Panc1 (cell line): Measurements from ENCODE around the gene EPHB2. TPM values are rescaled to one million over a fixed set of nuclear protein-coding genes. Genes with fewer than 3 reads are reported as not detected.

Experiments
- ATAC-seq: fragments of 200-7000 bp; cut with Tn5 transposase; 2 replicates; pipeline ENCODE4 v1.9.1; 2020; ENCODE audit warnings: mild to moderate bottlenecking, moderate library complexity
- BruUV-seq: library from RNA; stranded (reverse); fragments of 400-500 nt; replicated peaks from 2 replicates; lab custom pipeline; 2021; lab: Mats Ljungman, UMichigan
- CTCF ChIA-PET: fragments of 300-600 bp; sonication (Branson Sonifier 250); formaldehyde crosslinking; loops from one replicate; lab custom pipeline; 2022; ENCODE audit warnings: antibody characterized with exemption; lab: Charles Lee
- POLR2A ChIA-PET: fragments of 300-600 bp; sonication (Branson Sonifier 250); formaldehyde crosslinking; loops from one replicate; lab custom pipeline; 2022; ENCODE audit warnings: antibody characterized with exemption; lab: Charles Lee
- DNase-seq: peaks from one replicate; pipeline ENCODE4 v3.0.0-alpha.2; 2010; ENCODE audit warnings: low read depth, low spot score
- H3K27ac ChIP-seq: 2 replicates; pipeline ENCODE4 v1.5.1; 2011; ENCODE audit warnings: mild to moderate bottlenecking, low read length, inconsistent platforms
- H3K27me3 ChIP-seq: fragments of 200-500 bp; sonication (Bioruptor generic); 2 replicates; pipeline ENCODE4 v1.6.0; 2014; ENCODE audit warnings: low read length, inconsistent platforms; ENCODE audit not compliant: control insufficient read depth, insufficient read depth
- H3K36me3 ChIP-seq: fragments of 200-500 bp; sonication (Bioruptor generic); 2 replicates; pipeline ENCODE4 v1.5.1; 2014; ENCODE audit warnings: inconsistent platforms, mild to moderate bottlenecking, low read length, moderate library complexity; ENCODE audit not compliant: control insufficient read depth, insufficient read depth
- H3K4me1 ChIP-seq: 2 replicates; pipeline ENCODE4 v1.5.1; 2011; ENCODE audit warnings: inconsistent platforms, mild to moderate bottlenecking, low read length, moderate library complexity; ENCODE audit not compliant: control insufficient read depth, insufficient read depth
- H3K4me3 ChIP-seq, 2 experiments: 2 replicates each; pipeline ENCODE4 v1.5.1; 2011 to 2012; ENCODE audit warnings: low read depth in 2 of 2, low read length in 2 of 2, mild to moderate bottlenecking in 2 of 2, inconsistent platforms in 1 of 2, moderate library complexity in 1 of 2
- H3K9me3 ChIP-seq: fragments of 200-500 bp; sonication (Bioruptor generic); 2 replicates; pipeline ENCODE4 v1.5.1; 2014; ENCODE audit warnings: low read depth, mild to moderate bottlenecking, inconsistent platforms, low read length, moderate library complexity; ENCODE audit not compliant: control insufficient read depth, insufficient read depth
- POLR2AphosphoS5 ChIP-seq: IDR thresholded peaks from 2 replicates; pipeline ENCODE4 v1.6.1; 2012; ENCODE audit warnings: mild to moderate bottlenecking, low read depth, low read length, moderate library complexity
- SIN3A ChIP-seq: IDR thresholded peaks from 2 replicates; pipeline ENCODE4 v1.6.1; 2012; ENCODE audit warnings: low read depth, mild to moderate bottlenecking, low read length, moderate library complexity, borderline replicate concordance; ENCODE audit not compliant: insufficient read depth
- TCF7L2 ChIP-seq: IDR thresholded peaks from 2 replicates; pipeline ENCODE4 v1.6.1; 2011; ENCODE audit warnings: mild to moderate bottlenecking, low read depth, low read length, inconsistent platforms
- in situ Hi-C: cut with HindIII; loops from 2 replicates; pipeline ENCODE4 v1.10.0; 2016; ENCODE audit warnings: low sequenced_read_pairs, low pct_unique_long_range_greater_than_20kb
- intact Hi-C: fragments of 100-400 bp; cut with micrococcal nuclease; formaldehyde crosslinking; loops from one replicate; pipeline ENCODE4 v1.10.0; 2022; ENCODE audit not compliant: unreplicated experiment
- total RNA-seq: library from RNA; stranded (reverse); gene quantifications from one replicate; pipeline ENCODE4 v1.2.1, GENCODE V29; 2021; ENCODE audit not compliant: unreplicated experiment
- TF ChIP-seq, protein P1 (sequence below), 2 experiments: IDR thresholded peaks; 2 replicates each; pipeline ENCODE4 v1.6.1; 2011 to 2012; ENCODE audit warnings: low read depth in 2 of 2, control low read depth in 1 of 2, low read length in 1 of 2, mild to moderate bottlenecking in 1 of 2, moderate library complexity in 1 of 2; ENCODE audit not compliant: insufficient read depth in 1 of 2
- TF ChIP-seq, protein P2 (sequence below): fragments of 450-650 bp; IDR thresholded peaks from 2 replicates; pipeline ENCODE4 v1.5.1; 2017; ENCODE audit warnings: mild to moderate bottlenecking

Gene EPHB2
- total RNA-seq, 1 experiment from 2014 or later: 29.0 TPM

DNA sequence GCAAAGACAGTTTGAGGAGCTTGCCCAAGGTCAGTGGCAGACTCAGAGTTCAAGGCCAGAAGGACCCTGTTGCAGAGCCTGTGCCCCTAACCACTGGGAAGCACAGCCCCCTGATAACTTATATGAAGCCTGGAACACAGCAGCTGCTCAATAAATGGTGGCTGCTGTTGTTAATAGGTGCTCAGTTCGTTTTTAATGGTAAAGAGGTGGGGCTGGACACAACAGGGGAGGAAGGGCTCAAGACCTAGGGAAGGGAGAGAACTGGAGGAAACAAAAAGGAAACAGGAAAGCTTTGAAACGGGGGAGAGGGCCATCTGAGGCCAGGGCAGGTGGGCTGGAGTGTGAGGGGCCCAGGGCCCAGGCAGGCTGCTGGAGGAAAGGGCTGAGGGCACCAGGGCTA lies 136.6 kb downstream of the EPHB2 start:
- in situ Hi-C loops: no loop called here
- CTCF ChIA-PET: no interaction called here
- no peaks in the 10 kb centered on the region for H3K36me3 ChIP-seq
- ATAC-seq: no peak
- DNase-seq: no peak
- no peaks in the 10 kb centered on the region for H3K27me3 ChIP-seq
- no peaks in the 10 kb centered on the region for H3K4me1 ChIP-seq
- no TSS peak for BruUV-seq
- no peak overlapping the region for H3K4me3 ChIP-seq
- H3K9me3 ChIP-seq: no peaks in the 10 kb centered on the region
- no peak for TF ChIP-seq SIN3A
- TF ChIP-seq POLR2AphosphoS5: no peak
- TF ChIP-seq TCF7L2: no peak
- TF ChIP-seq, protein P1, sequence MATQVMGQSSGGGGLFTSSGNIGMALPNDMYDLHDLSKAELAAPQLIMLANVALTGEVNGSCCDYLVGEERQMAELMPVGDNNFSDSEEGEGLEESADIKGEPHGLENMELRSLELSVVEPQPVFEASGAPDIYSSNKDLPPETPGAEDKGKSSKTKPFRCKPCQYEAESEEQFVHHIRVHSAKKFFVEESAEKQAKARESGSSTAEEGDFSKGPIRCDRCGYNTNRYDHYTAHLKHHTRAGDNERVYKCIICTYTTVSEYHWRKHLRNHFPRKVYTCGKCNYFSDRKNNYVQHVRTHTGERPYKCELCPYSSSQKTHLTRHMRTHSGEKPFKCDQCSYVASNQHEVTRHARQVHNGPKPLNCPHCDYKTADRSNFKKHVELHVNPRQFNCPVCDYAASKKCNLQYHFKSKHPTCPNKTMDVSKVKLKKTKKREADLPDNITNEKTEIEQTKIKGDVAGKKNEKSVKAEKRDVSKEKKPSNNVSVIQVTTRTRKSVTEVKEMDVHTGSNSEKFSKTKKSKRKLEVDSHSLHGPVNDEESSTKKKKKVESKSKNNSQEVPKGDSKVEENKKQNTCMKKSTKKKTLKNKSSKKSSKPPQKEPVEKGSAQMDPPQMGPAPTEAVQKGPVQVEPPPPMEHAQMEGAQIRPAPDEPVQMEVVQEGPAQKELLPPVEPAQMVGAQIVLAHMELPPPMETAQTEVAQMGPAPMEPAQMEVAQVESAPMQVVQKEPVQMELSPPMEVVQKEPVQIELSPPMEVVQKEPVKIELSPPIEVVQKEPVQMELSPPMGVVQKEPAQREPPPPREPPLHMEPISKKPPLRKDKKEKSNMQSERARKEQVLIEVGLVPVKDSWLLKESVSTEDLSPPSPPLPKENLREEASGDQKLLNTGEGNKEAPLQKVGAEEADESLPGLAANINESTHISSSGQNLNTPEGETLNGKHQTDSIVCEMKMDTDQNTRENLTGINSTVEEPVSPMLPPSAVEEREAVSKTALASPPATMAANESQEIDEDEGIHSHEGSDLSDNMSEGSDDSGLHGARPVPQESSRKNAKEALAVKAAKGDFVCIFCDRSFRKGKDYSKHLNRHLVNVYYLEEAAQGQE (IDR thresholded peaks at IDR 0.05; ENCODE audit: insufficient read depth in 1 of 2, low read depth in 2 of 2, low read length in 1 of 2): no peak
- TF ChIP-seq, protein P2, sequence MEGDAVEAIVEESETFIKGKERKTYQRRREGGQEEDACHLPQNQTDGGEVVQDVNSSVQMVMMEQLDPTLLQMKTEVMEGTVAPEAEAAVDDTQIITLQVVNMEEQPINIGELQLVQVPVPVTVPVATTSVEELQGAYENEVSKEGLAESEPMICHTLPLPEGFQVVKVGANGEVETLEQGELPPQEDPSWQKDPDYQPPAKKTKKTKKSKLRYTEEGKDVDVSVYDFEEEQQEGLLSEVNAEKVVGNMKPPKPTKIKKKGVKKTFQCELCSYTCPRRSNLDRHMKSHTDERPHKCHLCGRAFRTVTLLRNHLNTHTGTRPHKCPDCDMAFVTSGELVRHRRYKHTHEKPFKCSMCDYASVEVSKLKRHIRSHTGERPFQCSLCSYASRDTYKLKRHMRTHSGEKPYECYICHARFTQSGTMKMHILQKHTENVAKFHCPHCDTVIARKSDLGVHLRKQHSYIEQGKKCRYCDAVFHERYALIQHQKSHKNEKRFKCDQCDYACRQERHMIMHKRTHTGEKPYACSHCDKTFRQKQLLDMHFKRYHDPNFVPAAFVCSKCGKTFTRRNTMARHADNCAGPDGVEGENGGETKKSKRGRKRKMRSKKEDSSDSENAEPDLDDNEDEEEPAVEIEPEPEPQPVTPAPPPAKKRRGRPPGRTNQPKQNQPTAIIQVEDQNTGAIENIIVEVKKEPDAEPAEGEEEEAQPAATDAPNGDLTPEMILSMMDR: no peak
- intact Hi-C loops: no loop called here
- no peak overlapping the region for H3K27ac ChIP-seq
- POLR2A ChIA-PET: no interaction called here

DNA sequence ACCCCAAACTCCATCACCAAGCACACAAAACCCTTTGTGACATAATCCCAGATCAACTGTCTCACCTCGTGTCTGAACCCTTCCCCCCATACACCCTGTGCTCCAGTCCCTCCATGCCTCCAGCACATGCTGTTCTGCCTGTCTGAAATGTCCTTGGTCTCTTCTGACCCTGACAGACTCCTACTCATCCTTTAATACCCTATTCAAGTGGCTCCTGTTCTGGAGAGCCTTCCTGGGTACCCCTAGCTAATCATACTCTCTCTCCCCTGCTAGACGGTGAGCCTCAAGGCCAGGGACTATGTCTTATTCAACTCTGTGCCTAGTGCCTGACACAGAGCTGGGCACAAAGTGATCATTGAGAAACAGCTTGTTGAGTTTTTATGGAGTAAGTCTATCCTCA lies 137.1 kb downstream of the EPHB2 start:
- no peak overlapping the region for H3K27ac ChIP-seq
- ChIA-PET CTCF (no interaction called here), POLR2A (no interaction called here)
- no peaks in the 10 kb centered on the region for H3K4me1 ChIP-seq
- intact Hi-C loops (no loop called here), in situ Hi-C loops (no loop called here)
- no peaks in the 10 kb centered on the region for H3K9me3 ChIP-seq
- no TSS peak for BruUV-seq
- no peak for ATAC-seq
- TF ChIP-seq SIN3A (no peak), TCF7L2 (no peak), POLR2AphosphoS5 (no peak)
- TF ChIP-seq, protein P2: no peak
- TF ChIP-seq, protein P1 (IDR thresholded peaks at IDR 0.05; ENCODE audit: insufficient read depth in 1 of 2, low read depth in 2 of 2, low read length in 1 of 2): no peak
- H3K4me3 ChIP-seq: no peak overlapping the region
- no peaks in the 10 kb centered on the region for H3K27me3 ChIP-seq
- no peaks in the 10 kb centered on the region for H3K36me3 ChIP-seq
- DNase-seq: no peak
